ENCODE data around the gene STK32B. TPM values are rescaled to one million over a fixed set of nuclear protein-coding genes. Genes with fewer than 3 reads are reported as not detected.

The STK32B gene
- total and polyA plus RNA-seq, 7 donors = 0.14 to 0.73 (median 0.52) TPM

- no peak for ATAC-seq
- 46 to 61% (median 53%) methylated on average over 4 of the region's 4 CpGs for WGBS, 3 donors
These were observed 426.9 kb downstream of the STK32B start for GRCh38 chr4:5478169-5478568.

DNA sequence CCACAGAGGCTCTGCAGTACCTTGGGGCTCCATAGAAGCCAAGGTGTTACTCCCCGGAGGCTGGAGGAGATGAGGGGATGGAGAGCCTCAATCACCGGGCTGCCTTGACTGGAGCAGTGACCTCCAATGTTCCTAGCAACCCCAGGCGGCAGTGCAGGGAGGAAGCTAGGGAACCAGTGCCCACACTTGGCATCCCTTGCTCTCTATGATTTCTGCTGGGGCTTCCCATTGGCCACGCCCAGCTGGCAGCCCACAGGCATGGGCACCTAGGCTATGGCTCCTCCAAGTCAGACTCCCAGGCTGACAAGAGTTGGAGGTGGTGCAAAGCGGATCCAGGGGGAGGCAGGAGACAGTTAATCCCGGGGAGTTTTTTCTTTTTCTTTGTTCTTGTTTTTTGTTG lies 427.4 kb downstream of the STK32B start:
- DNase-seq (no peak), ATAC-seq (no peak)
- 75 to 89% (median 76%) methylated on average over 6 of the region's 6 CpGs for WGBS, 3 donors
- Histone ChIP-seq H3K36me3 (ENCODE audit: insufficient read depth in 1 of 2, low read depth in 1 of 2) (no peaks in the 10 kb centered on the region), H3K4me3 (no peak overlapping the region), H3K4me1 (no peaks in the 10 kb centered on the region), H3K27me3 (ENCODE audit: insufficient read depth in 3 of 3, low read length in 2 of 3) (no peaks in the 10 kb centered on the region), H3K9me3 (no peaks in the 10 kb centered on the region), H3K27ac (no peak overlapping the region)
- intact Hi-C loops (cut with DNase I) = no loop called here
- TF ChIP-seq, protein P1, sequence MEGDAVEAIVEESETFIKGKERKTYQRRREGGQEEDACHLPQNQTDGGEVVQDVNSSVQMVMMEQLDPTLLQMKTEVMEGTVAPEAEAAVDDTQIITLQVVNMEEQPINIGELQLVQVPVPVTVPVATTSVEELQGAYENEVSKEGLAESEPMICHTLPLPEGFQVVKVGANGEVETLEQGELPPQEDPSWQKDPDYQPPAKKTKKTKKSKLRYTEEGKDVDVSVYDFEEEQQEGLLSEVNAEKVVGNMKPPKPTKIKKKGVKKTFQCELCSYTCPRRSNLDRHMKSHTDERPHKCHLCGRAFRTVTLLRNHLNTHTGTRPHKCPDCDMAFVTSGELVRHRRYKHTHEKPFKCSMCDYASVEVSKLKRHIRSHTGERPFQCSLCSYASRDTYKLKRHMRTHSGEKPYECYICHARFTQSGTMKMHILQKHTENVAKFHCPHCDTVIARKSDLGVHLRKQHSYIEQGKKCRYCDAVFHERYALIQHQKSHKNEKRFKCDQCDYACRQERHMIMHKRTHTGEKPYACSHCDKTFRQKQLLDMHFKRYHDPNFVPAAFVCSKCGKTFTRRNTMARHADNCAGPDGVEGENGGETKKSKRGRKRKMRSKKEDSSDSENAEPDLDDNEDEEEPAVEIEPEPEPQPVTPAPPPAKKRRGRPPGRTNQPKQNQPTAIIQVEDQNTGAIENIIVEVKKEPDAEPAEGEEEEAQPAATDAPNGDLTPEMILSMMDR (IDR thresholded peaks at IDR 0.05) = no peak

More at GRCh38 chr4:5478169-5478568, 426.9 kb downstream of the STK32B start:
- TF ChIP-seq, protein P1 (IDR thresholded peaks at IDR 0.05) = no peak
- no peaks in the 10 kb centered on the region for H3K9me3 ChIP-seq
- H3K36me3 ChIP-seq (ENCODE audit: insufficient read depth in 1 of 2, low read depth in 1 of 2) = no peaks in the 10 kb centered on the region
- intact Hi-C loops (cut with DNase I) = no loop called here
- H3K4me3 ChIP-seq = no peak overlapping the region
- H3K4me1 ChIP-seq = no peaks in the 10 kb centered on the region
- H3K27ac ChIP-seq = no peak overlapping the region
- no peaks in the 10 kb centered on the region for H3K27me3 ChIP-seq (ENCODE audit: insufficient read depth in 3 of 3, low read length in 2 of 3)
- DNase-seq = no peak

- Histone ChIP-seq H3K36me3 (ENCODE audit: insufficient read depth in 1 of 2, low read depth in 1 of 2) (no peaks in the 10 kb centered on the region), H3K9me3 (no peaks in the 10 kb centered on the region), H3K27me3 (ENCODE audit: insufficient read depth in 3 of 3, low read length in 2 of 3) (no peaks in the 10 kb centered on the region), H3K4me1 (no peaks in the 10 kb centered on the region), H3K27ac (no peak overlapping the region), H3K4me3 (no peak overlapping the region)
- DNase-seq = no peak
- ATAC-seq = no peak
- TF ChIP-seq, protein P1 (IDR thresholded peaks at IDR 0.05) = no peak
- intact Hi-C loops (cut with DNase I) = no loop called here
- 89 to 93% (median 93%) methylated on average over 4 of the region's 4 CpGs for WGBS, 3 donors
These were observed 428.3 kb downstream of the STK32B start for GRCh38 chr4:5479518-5480060.

DNA sequence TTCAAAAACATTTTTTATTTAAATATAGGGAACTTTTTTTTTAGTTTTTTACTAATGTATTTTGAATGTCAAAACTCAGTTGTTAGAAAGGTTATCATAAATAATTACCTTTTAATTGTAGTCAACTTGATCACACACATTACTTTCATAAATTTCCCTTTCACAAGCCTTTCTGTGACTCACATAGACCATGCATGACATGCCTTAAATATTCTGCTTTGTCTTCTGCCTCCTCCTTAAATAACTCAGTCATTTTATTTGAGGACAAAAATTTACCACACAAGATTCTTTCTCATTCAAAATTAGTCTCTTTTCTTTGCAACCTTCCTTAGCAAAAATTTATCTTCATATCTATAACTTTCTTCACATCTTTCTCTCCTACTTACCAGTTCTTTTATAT lies 437.1 kb downstream of the STK32B start:
- TF ChIP-seq, protein P1 (IDR thresholded peaks at IDR 0.05) = no peak
- Histone ChIP-seq H3K27ac (no peak overlapping the region), H3K9me3 (peaks cover 13% of the 10 kb centered on the region), H3K27me3 (ENCODE audit: insufficient read depth in 3 of 3, low read length in 2 of 3) (no peaks in the 10 kb centered on the region), H3K4me3 (no peak overlapping the region), H3K36me3 (ENCODE audit: insufficient read depth in 1 of 2, low read depth in 1 of 2) (no peaks in the 10 kb centered on the region), H3K4me1 (no peaks in the 10 kb centered on the region)
- DNase-seq = no peak
- no peak for ATAC-seq
- intact Hi-C loops (cut with DNase I) = no loop called here

DNA sequence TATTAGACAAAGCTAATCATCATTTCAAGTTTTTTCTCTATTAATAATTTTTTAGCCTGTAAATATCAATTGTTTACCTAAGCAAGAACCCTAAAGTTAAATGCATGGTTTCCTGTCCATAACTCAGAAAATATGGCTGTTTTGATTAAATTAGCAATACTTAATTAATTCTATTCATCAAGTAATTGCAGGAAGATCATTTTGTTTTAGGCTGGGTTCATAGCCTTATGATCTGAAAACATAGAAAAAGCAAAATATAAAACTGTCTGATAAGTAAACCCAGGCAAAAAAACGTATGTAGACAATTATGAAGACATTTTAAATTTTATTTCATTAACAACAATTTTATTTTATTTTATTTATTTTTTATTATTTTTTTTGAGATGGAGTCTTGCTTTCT lies 438.0 kb downstream of the STK32B start:
- TF ChIP-seq, protein P1 (IDR thresholded peaks at IDR 0.05) = no peak
- Histone ChIP-seq H3K27me3 (ENCODE audit: insufficient read depth in 3 of 3, low read length in 2 of 3) (no peaks in the 10 kb centered on the region), H3K36me3 (ENCODE audit: insufficient read depth in 1 of 2, low read depth in 1 of 2) (no peaks in the 10 kb centered on the region), H3K4me1 (no peaks in the 10 kb centered on the region), H3K27ac (no peak overlapping the region), H3K9me3 (peaks cover 13% of the 10 kb centered on the region), H3K4me3 (no peak overlapping the region)
- DNase-seq (no peak), ATAC-seq (no peak)
- 43 to 62% (median 60%) methylated on average over 1 of the region's 1 CpG for WGBS, 3 donors
- intact Hi-C loops (cut with DNase I) = no loop called here

Measured in psoas muscle (tissue), 8 donors.